ENCODE data around the gene OR2A25. TPM values are rescaled to one million over a fixed set of nuclear protein-coding genes. Genes with fewer than 3 reads are reported as not detected.

Gene OR2A25
- total and polyA plus RNA-seq, 4 donors = not detected

- no peak for TF ChIP-seq REST (IDR thresholded peaks at IDR 0.05)
- Histone ChIP-seq H3K9me3 (ENCODE audit: control insufficient read depth in 4 of 4, low read length in 3 of 4) (no peaks in the 10 kb centered on the region), H3K36me3 (ENCODE audit: control insufficient read depth in 4 of 4, insufficient read depth in 3 of 4, low read depth in 1 of 4, low read length in 3 of 4) (no peaks in the 10 kb centered on the region), H3K27ac (ENCODE audit: low read depth in 1 of 2, low read length in 2 of 2) (no peak overlapping the region), H3K27me3 (ENCODE audit: control insufficient read depth in 4 of 4, insufficient read depth in 4 of 4, low read length in 3 of 4) (peaks cover 0 to 8% (median 0%) of the 10 kb centered on the region in 4 donors), H3K4me3 (ENCODE audit: low read depth in 1 of 3, low read length in 3 of 3) (no peak overlapping the region), H3K9ac (ENCODE audit: low read depth in 1 of 2, low read length in 2 of 2) (no peak overlapping the region), H3K4me1 (ENCODE audit: control insufficient read depth in 4 of 4, insufficient read depth in 4 of 4, low read length in 3 of 4) (no peaks in the 10 kb centered on the region)
- WGBS = 77% methylated on average over 5 of the region's 5 CpGs
- no peak for DNase-seq (ENCODE audit: low spot score)
Measured at GRCh38 chr7:144032516-144032915, 37.1 kb upstream of the OR2A25 start.

DNA sequence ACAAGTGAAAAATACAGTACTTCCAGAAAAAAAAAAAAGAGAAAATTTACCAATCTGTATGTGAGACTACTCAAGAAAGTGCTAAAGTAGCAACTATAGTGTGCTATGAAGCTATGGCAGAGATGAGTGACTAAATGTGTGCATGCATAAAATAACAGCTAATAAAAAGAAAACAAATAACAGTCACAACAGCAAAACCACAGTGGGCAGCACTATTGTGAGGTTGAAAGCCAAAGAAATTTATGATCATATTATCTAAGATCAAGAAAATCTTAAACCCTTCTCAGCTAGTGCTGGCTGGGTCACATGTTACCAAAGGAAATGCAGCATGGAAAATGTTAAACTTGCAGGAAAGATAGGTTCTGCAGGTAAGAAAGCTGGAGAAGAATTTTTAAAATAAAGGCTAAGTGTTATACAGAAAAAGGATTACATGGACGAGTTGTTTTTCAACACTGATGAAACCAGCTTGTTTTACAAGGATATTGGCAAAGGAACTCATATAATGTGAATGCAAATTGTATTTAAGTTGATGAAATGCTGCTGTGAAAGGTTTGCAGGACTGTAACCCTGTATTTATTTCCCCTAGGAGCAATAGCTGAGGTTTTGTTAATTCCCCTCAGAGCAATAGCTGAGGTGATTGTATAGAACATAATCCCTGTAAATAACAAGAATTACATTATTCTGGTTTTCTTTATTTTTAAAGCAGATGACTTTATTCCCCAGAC, 36.5 kb upstream of the OR2A25 start:
- TF ChIP-seq GABPA (IDR thresholded peaks at IDR 0.05 in 1 of 2, conservative IDR thresholded peaks at IDR 0.05 in 1 of 2) = no peak
- TF ChIP-seq MAX (IDR thresholded peaks at IDR 0.05) = no peak
- TF ChIP-seq FOXA2 (IDR thresholded peaks at IDR 0.05) = no peak
- no peak for TF ChIP-seq RXRA (IDR thresholded peaks at IDR 0.05)
- no peak for TF ChIP-seq CTCF (IDR thresholded peaks at IDR 0.05; ENCODE audit: low read depth, low read length, missing input control)
- TF ChIP-seq HNF4G (IDR thresholded peaks at IDR 0.05) = no peak
- TF ChIP-seq YY1 (IDR thresholded peaks at IDR 0.05) = no peak
- TF ChIP-seq HNF4A (conservative IDR thresholded peaks at IDR 0.05) = no peak
- no peak for TF ChIP-seq FOXA1 (IDR thresholded peaks at IDR 0.05)
- no peak for TF ChIP-seq ZBTB33 (IDR thresholded peaks at IDR 0.05)
- TF ChIP-seq EGR1 (IDR thresholded peaks at IDR 0.05; ENCODE audit: low read depth in 2 of 2) = no peak
- no peak for TF ChIP-seq JUND (IDR thresholded peaks at IDR 0.05)
- TF ChIP-seq TAF1 (conservative IDR thresholded peaks at IDR 0.05) = no peak
- Histone ChIP-seq H3K36me3 (ENCODE audit: control insufficient read depth in 4 of 4, insufficient read depth in 3 of 4, low read depth in 1 of 4, low read length in 3 of 4) (no peaks in the 10 kb centered on the region), H3K4me1 (ENCODE audit: control insufficient read depth in 4 of 4, insufficient read depth in 4 of 4, low read length in 3 of 4) (no peaks in the 10 kb centered on the region), H3K4me3 (ENCODE audit: low read depth in 1 of 3, low read length in 3 of 3) (no peak overlapping the region), H3K9ac (ENCODE audit: low read depth in 1 of 2, low read length in 2 of 2) (no peak overlapping the region), H3K27ac (ENCODE audit: low read depth in 1 of 2, low read length in 2 of 2) (no peak overlapping the region), H3K9me3 (ENCODE audit: control insufficient read depth in 4 of 4, low read length in 3 of 4) (no peaks in the 10 kb centered on the region), H3K27me3 (ENCODE audit: control insufficient read depth in 4 of 4, insufficient read depth in 4 of 4, low read length in 3 of 4) (peaks cover 0 to 8% (median 0%) of the 10 kb centered on the region in 4 donors)
- DNase-seq (ENCODE audit: low spot score) = no peak
- 80% methylated on average over 1 of the region's 1 CpG for WGBS
